UCSD-AML1 (cell line): ENCODE data around the gene LY86.

ENCODE experiments used
- DNase-seq: peaks from one replicate; lab custom pipeline; 2025; ENCODE audit not compliant: unreplicated experiment; lab: John Stamatoyannopoulos, UW

The LY86 gene

GRCh38 chr6:6679633-6680032, 91.1 kb downstream of the LY86 start:
- DNase-seq: no peak

- DNase-seq: no peak
These were observed 92.0 kb downstream of the LY86 start for GRCh38 chr6:6680526-6680925.

DNA sequence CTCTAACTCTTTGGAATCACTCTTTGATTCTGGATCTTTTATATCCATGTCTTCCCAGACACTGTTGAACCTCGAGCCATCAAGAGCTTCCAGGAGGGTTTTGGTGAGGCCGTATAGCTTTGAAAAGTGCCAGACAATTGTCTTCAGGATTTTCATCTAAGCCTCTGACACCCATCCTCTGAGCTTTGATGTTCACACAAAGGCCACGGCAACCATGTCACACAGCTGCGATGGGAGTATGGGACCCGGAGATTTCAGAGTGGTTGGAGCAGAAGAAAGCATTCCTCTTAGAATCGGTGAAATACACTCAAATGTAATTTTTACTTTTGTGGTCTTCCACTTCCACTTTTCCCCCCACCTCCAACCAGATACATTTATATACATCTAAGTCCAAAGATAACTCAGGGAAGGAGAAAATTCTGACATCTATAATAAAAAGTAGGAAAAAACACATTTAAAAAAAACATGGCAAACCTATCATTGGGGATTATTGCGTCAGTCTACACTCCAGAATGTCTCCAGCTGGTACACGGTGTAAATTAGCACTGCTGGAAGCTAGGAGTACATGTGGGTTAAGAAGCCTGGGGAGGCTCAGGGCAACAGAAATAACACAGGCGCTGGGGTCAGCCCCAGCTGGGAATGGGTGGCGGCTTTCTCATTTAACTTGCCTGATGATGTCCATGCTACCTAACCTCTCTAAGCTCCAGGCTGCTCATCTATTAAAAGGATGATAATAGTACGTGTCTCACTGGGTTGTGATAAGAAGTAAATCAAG, 92.7 kb downstream of the LY86 start:
- DNase-seq: no peak

DNA sequence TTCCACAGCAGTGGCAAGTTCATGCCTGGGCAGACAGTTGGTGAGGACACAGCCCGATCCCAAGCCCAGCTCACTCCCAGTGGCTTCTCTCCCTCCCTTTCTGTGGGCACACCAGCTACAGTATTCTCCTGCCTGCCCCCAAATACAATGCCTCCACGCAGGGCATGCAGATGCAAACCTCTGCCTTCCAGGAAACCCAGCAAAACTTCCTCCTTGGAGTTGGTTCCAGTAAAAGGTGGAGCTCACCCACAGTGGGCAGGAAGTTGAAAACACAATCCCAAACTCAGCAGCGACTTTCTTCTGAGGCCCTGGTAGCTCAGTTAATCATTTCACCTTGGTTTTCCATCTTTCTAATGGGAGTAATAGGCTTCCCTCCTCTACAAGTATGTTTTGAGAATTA, 93.7 kb downstream of the LY86 start:
- DNase-seq: no peak

GRCh38 chr6:6683969-6684833, 95.7 kb downstream of the LY86 start:
- no peak for DNase-seq

- no peak for DNase-seq
These were observed 96.9 kb downstream of the LY86 start for GRCh38 chr6:6685249-6686040.

DNA sequence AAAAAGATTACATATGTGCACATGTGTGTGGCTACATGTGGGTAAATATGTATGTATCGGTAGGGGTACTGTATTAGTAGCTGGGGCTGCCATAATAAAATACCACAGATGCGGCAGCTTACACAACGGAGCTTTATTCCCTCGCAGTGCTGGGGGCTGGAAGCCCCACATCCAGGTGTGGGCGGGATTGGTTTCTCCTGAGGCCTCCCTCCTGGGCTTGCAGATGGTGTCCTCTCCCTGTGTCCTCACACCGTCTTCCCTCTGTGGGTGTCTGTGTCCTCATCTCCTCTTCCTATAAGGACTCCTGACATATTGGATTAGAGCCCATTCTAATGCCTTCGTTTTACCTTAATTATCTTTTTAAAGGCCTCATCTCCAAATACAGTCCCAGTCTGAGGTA, 97.7 kb downstream of the LY86 start:
- DNase-seq: no peak

DNA sequence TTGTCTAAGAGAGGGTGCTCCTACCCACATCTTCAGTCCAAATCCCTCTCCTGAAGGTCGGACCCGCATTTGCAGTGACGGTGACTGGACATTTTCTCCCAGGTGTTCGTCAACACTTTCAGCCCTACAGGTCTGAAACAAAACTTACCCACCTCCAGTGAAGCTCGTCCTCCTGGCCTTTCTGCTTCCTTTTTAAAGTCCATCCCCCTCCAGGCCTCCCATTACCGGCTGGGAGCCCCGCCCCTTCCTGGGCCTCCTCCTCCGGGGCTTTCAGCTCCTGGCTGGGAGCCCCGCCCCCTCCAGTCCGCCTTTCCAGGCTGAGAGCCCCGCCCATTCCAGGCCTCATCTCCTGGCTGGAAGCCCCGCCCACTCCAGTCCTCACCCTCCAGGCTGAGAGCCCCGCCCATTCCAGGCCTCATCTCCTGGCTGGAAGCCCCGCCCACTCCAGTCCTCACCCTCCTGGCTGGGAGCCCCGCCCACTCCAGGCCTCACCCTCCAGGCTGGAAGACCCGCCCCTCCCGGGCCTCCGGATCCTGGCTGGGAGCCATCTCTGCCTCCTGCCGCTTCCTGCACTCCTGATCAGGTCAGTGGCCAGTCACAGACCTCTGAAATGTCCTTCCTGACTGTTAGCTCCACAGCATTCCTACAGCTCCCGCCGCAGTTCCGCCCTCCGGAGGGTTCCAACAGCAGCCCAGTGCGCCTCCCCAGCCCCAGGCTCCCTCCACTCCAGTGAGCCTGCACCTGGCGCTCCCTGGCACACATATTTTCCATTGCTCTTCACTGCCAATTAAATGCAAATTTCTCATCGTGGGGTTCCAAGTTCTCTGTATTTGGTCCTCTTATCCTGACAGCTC, 98.5 kb downstream of the LY86 start:
- DNase-seq: peak; percentile 82

DNA sequence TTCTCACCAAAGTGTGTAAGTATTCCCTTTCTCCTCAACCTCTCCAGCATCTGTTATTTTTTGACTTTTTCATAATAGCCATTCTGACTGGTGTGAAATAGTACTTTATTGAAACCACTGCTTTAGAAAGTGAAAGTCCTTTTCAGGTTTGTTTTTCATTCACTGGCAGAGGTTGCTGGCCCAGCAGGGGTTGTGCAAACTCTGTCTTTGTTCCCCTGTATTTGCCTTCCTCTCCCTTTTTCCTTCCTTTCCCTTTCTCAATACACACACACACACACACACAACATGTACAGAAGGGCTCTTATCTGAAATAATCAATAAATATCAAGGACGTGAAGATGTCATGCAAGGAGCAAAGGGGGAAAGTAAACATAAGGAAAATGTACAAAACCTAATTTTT, 99.8 kb downstream of the LY86 start:
- DNase-seq: no peak

- no peak for DNase-seq
These were observed 100.4 kb downstream of the LY86 start for GRCh38 chr6:6688951-6689350.

- no peak for DNase-seq
These were observed 101.1 kb downstream of the LY86 start for GRCh38 chr6:6689400-6690143.

DNA sequence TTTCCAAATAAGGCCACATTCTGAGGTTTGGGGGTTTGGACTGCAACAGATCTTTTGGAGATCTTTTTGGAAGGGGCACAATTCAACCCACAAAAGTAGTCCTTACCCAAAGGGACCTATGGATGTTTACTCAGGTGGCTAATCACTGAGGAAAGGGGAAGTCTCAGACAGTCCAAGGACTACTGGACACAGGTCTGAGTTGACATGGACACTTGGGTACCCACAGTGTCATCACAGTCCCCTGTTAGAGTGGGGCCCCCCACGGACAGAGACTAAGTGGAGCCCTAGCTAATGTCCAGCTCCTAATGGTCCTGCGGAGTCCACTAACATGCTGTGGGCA, 101.6 kb downstream of the LY86 start:
- DNase-seq: no peak

DNA sequence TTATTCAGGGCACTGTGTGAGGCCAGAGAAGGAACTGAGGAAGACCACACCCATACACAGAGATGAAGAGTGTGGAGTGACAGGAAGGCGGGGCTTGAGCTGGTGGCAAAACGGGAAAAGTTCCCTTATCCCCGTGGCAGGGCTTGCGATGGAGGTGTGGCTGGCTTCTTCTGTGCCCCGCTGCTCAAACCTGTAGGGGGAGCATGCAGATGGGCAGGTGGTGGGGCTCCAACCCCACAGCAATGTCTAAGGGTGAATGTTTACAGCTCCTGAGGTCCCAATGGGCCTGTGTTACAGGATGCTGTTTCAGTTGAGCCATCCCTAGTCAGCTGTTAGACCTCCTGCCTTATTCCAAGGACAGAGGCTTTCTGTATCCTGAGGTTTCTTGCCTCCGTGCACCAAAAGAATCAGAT, 105.9 kb downstream of the LY86 start:
- no peak for DNase-seq

GRCh38 chr6:6694825-6695624, 106.5 kb downstream of the LY86 start:
- DNase-seq: peak; percentile 42

DNA sequence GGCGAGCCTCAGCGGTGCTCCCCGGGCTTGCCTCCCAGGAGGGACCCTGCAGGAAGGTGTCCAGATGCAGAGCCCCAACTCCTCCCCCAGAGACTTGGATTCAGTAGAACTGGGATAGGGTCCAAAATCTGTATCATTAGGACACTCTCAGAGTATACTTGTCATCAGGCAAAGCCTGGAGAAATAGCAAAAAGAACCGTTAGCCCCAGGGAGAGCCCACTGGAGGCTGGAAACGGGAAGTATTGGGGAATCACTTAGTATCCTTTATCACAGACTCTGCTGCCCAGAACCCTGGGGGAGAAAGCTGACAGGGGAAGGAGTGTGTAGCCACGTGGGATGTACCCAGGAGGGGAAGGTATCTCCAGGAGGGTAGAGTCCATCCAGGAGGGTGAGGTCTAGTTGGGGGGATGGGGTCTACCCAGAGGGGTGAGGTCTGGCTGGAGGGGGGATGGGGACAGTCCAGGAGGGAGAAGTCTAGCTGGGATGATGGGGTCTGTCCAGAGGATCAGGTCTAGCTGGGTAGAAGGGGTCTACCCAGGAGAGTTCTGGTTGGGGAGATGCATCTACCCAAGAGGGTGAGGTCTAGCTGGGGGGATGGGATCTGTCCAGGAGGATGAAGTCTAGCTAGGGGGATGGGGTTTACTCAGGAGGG, 107.2 kb downstream of the LY86 start:
- no peak for DNase-seq

DNA sequence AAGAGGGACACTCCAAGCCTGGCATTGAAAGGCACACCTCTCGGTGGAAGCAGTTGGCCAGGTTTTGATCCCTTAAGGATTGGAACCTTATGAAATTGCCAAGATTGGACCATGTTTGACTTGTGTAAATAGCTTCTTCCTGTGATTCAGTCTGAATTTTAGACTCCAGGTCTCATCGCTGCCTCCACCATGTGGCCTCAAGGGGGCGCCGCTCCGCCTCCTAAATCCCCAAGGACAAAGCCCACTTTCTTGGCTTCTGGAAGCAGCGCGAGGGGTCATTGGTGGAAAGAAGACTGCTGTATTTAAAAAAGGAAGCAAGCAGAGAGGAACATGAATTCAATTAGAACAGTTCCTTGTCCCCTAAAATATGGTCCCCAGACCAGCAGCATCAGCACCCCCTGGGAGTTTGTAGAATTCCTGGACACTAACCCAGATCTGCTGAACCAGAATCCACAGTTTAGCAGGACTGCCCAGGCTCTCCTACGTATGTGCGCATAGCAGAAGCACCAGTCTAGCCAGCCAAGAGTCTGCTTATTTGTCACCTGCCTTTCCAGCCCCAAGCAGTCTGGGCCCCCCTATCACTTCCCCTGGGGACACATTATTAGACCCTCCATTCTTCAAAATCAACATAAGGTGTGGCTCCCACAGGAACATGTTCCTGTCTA, 108.5 kb downstream of the LY86 start:
- DNase-seq: peak; percentile 88

- DNase-seq: no peak
These were observed 109.1 kb downstream of the LY86 start for GRCh38 chr6:6697620-6698019.

GRCh38 chr6:6699741-6700367, 111.3 kb downstream of the LY86 start:
- DNase-seq: no peak
